NCI-H2196 (cell line): ENCODE results near the gene HEATR5A.
"Not testable (repeated sequence)": the region's sequence is repeated elsewhere in the genome, so short reads cannot be mapped to it uniquely, and the experiment has no call there.

Source experiments
- DNase-seq: peaks from one replicate; lab custom pipeline; 2025; ENCODE audit not compliant: unreplicated experiment; lab: John Stamatoyannopoulos, UW

HEATR5A gene

DNA sequence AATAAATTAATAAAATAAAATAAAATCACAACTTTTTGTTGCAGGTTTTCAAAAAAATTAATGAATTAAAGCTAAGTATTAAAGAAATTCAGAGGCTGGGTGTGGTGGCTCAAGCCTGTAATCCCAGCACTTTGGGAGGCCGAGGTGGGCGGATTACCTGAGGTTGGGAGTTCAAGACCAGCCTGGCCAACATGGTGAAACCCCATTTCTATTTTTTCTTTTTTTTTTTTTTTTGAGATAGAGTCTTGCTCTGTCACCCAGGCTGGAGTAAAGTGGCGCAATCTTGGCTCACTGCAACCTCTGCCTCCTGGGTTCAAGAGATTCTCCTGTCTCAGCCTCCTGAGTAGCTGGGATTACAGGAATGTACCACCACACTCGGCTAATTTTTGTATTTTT, 161.3 kb downstream of the HEATR5A start:
- not testable (repeated sequence) for DNase-seq

DNA sequence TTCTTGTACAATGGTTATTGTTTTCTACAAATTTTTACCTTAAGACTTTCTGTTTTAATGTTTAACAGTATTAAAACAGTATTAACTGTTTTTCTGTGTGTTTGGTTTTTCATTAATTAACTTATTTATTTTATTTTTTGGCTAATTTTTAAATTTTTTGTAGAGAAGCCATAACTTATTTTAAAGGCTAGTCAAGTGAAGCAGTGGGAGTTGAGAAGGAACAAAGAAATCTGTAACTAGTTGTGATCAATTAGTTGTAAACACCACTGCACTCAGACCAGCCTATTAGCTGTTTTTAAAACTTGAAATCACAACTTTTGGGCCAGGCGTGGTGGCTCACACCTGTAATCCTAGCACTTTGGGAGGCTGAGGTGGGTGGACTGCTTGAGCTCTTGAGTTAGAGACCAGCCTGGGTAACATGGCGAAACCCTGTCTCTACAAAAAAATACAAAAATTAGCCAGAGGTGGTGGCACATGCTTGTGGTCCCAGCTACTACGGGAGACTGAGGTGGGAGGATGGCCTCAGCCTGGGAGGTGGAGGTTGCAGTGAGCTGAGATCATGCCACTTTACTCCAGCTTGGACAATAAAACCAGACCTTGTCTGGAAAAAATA, 161.8 kb downstream of the HEATR5A start:
- DNase-seq: no peak

DNA sequence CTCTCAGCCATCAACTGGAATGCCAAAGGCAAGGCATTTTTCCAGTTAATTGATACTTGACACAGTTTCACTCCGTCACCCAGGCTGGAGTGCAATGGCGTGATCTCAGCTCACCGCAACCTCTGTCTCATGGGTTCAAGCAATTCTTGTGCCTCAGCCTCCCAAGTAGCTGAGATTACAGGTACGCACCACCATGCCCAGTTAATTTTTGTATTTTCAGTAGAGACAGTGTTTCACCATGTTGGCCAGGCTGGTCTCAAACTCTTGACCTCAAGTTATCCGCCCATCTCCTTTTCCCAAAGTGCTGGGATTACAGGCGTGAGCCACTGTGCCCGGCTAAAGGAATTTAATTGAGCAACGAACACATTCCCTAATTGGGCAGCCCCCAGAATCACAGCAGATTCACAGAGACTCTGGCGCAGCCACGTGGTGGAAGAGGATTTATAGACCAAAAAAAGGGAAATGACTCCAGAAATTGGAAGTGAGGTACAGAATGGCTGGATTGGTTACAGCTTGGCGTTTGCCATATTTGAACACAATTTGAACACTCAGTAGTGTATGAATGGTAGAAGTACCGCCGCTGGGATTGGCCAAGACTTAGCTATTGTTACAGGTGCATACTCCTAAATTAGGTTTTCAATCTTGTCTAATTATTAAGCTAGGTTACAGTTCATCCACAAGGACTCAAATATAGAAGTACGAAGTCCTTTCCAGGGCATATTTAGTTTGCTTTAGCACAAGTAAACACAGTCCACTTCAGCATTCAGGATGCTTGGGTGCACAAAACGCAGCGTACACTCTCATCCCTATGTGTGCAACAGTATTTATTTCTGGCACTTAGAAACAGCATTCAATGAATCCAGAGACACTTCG, 162.6 kb downstream of the HEATR5A start:
- not testable (repeated sequence) for DNase-seq

DNA sequence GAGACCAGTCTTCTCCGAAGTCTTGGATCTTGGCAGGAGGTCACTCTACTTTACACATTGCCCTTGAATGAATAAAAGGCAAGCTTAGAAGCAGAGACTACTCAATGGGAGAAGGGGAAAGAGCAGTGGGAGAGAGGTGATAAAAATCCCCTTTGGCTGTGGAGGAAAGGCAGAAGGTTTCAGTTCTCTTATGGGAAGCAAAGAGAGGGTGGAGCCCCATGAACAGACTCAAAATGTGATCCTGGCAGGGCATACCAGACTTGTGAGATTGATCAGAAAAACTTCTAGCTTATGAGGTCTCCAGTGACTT, 163.2 kb downstream of the HEATR5A start:
- no peak for DNase-seq

DNA sequence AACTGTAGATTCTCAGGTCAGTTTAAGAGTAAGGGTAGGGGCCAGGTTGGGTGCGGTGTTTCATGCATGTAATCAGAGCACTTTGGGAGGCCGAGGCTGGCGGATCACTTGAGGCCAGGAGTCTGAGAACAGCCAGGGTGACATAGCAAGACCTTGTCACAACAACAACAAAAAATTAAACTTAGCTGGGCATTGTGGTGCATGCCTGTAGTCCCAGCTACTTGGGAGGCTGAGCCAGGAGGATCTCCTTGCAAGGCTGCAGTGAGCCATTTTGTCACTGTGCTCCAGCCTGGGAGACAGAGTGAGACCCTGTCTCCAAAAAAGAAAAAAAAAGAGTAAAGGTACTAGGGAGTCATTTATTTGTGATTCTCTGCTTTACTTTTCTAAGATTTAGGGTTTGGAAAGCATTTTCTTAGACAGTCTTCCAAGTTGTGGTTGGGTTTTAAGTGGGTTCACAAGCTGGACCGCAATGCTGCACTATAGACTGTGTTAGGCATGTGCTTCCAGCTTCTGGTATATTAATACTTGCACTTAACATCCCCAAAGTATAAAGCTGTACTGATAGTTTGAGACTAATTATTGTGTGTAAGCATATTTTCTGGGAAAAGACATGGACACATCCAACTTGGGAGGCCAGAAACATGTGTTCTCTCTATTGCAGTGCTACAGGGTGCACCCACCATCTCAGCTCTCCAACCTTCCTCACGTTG, 163.7 kb downstream of the HEATR5A start:
- no peak for DNase-seq

DNA sequence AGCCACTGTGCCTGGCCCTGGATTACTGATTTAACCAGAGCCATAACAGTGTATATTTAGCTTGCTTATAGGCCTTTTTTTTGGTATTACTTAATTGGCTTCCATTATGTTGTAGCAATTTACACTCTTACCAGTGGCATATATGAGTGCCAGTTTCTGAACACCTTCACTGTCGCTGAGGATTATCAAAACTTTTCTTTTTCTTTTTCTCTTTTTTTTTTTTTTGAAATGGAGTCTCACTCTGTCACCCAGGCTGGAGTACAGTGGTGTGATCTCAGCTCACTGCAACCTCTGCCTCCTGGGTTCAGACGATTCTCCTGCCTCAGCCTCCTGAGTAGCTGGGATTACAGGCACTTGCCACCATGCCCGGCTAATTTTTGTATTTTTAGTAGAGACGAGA, 164.4 kb downstream of the HEATR5A start:
- not testable (repeated sequence) for DNase-seq

DNA sequence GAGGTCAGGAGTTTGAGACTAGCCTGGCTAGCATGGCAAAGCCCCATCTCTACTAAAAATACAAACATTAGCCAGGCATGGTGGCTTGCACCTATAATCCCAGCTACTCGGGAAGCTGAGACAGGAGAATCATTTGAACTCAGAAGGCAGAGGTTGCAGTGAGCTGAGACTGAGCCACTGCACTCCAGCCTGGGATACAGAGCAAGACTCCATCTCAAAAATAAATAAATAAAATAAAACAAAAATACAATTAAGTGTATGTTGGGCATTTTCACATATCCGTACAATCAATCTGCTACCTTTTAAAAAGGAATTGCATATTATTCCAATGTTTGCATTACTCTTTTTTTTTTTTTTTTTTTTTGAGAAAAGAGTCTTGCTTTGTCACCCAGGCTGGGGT, 165.1 kb downstream of the HEATR5A start:
- DNase-seq: no peak

DNA sequence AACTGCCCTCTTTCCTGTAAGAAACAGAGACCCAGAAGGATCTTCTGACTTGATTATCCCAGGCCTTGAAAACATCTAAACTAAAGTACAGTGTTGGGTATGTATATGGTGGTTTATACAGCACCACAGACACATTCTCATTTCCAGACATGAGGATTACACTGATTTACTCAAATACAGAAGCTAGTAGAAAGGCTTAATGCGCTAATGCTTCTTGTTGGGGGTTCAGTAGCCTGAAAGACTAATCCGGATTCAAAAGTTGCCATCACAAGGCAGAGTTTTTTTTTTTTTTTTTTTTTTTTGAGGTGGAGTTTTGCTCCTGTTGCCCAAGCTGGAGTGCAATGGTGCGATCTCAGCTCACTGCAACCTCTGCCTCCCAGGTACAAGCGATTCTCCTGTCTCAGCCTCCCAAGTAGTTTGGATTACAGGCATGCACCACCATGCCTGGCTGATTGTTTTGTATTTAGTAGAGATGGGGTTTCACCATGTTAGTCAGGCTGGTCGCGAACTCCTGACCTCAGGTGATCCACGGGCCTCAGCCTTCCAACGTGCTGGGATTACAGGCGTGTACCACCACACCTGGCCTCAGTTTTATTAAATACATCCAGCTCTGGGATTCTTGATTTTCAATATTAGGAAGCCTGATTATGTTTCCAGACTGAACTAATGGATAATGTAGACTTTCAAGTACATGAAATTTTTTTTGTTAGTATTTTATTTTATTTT, 166.4 kb downstream of the HEATR5A start:
- DNase-seq: no peak

DNA sequence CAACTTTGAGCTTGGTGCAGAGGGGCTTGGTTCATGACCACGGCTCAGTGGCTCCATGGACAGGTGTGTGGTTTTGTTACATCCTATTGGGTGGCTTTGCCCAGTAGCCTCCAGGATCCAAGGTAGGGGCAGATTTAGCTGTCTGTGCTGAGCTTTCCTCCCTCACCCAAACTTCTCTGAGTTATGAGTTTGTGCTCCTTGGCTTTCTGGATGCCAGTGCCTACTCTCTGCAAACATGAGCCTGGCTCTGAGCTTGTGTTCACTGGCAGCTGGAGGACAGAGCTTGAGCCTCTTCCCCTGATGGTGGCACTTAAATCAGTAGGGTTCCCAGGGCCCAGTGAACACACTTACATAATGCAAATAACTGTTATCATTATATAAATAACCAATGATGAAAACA, 167.5 kb downstream of the HEATR5A start:
- no peak for DNase-seq

DNA sequence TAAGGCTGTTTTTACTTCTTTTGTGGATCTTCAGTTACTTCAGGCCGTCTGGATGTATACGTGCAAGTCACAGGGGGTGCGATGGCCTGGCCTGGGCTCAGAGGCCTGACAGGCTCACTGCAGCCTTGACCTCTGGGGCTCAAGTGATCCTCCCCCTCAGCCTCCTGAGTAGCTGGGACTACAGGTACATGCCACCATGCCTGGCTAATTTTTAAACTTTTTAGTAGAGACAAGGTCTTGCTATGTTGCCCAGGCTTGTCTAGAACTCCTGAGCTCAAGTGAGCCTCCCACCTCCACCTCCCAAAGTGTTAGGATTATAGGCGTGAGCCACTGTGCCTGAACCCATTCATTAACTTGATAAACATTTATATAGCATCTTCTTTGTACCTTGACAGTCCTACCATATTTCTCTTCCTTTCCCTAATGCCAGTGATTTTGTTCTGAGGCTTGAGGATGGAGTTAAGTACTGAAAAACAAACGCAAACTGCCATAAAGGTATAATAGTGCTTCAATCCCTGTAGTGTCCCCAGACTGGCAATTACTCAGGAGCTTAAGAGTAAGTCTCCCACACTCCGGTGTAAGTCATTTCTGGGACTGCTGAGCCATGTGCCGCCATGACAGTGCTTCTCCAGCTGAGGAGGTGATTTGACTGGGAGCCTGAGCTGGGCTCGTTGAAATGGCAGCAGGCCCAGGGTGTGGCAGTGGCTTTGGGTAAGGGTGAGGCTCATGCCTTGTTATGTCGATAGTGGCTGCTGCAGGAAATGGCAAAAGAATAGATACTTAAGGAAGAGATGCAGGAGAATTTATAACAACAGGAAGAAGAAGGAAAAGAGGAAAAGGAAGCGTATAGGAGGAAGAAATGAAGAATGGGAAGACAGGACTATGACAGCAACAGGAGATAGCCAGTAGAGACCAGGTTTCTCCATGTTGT, 169.1 kb downstream of the HEATR5A start:
- DNase-seq: no peak

DNA sequence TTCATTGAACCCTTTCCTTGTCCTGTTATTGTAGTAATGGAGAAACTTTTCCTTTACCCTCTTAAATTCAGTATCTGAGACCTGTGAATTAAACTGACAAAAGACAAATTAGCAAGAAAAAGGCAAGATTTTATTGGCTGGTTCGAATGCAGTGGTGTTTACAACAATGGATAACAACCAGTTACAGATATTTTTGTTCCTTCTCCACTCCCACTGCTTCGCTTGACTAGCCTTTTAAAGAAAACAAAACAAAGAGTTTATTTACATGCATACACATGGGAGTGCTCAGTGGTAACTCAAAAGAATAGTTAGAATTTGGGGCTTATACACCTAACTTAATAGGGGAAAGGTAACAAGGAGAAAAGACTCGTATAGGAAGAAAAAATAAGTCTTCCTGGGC, 175.7 kb downstream of the HEATR5A start:
- no peak for DNase-seq

DNA sequence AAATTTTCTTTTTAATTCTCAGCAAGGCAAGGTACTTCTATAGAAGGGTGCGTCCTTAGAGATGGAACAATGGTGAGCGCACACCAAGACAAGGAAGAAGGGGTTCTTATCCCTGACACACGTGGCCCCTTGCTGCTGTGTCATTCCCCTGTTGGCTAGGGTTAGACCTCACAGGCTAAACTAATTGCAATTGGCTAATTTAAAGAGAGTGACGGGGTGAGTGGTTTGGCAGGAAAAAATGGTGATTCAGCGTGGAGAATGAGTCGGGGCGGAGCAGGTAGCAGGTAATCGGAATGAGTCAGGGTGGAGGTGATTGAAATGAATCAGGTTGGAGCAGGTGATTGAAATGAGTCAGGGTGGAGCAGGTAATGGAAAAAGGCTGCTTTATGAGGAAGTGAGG, 176.5 kb downstream of the HEATR5A start:
- DNase-seq: no peak

DNA sequence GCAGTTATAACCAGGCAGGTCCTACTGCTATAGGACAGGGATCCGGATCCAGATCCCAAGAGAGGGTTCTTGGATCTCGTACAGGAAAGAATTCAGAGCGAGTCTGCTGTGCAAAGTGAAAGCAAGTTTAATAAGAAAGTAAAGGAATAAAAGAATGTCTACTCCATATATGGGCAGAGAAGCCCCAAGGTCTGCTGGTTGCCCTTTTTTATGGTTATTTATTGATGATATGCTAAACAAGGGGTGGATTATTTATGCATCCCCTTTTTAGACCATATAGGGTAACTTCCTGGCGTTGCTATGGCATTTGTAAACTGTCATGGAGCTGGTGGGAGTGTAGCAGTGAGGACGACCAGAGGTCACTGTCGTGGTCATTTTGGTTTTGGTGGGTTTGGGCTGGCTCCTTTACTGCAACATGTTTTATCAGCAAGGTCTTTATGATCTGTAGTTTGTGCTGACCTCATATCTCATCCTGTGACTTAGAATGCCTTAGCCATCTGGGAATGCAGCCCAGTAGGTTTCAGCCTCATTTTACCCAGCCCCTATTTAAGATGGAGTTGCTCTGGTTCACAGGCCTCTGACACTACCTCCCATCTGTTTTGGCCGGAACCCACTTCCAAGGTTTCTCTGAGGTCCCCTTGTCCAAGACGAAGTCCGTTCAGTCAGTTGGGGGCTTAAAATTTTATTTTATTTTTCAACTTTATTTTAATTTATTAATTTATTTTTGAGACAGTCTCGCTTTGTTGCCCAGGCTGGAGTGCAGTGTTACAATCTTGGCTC, 178.0 kb downstream of the HEATR5A start:
- not testable (repeated sequence) for DNase-seq
